D341Med (cell line): ENCODE measurements around the gene HDAC6.
A peak's percentile ranks its signal among the peaks of the same experiment; 100 is the strongest.
"Not testable (repeated sequence)": the region's sequence is repeated elsewhere in the genome, so short reads cannot be mapped to it uniquely, and the experiment has no call there.

Experiments used
- DNase-seq: peaks from one replicate; pipeline ENCODE4 v3.0.0; 2012; ENCODE audit warnings: low spot score

HDAC6 gene

GRCh38 chrX:48789366-48790220 is 12.3 kb upstream of the HDAC6 start:
- DNase-seq, result no peak

DNA sequence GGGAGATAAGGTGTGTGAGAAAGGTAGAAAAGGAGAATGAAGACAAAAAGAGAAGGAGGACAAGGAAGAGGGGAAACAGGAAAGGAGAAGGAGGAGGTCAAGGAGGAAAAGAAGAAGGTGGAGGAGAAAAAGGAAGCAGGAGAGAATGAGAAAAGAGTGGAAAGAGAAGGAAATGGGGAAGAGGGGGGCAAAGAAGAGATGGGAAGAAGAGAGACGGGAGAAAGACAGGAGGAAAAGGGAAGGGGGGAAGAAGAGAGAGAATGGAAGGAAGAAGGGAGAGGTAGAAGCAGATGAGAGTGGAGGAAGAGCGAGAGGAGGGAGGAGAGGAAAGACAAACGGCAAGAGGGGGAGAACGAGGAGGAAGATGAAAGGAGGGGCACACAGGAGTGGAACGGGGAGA is 11.4 kb upstream of the HDAC6 start:
- no peak for DNase-seq

- no peak for DNase-seq
These were observed 10.6 kb upstream of the HDAC6 start for GRCh38 chrX:48791063-48791820.

DNA sequence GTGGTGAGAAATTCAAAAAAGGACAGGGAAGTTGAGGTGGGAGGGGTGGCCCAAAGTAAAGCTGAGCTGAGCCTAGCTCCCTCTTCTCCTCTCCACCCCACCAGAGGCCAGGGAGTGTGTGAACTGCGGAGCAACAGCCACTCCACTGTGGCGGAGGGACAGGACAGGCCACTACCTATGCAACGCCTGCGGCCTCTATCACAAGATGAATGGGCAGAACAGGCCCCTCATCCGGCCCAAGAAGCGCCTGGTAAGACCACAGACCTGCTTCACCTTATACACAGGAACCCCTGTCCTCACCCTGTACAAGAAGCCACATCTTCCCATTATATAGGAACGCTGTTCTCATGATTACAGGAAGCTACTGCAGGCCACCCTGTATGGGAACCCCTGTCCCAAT is 9.6 kb upstream of the HDAC6 start:
- no peak for DNase-seq

- DNase-seq, result no peak
These were observed 7.9 kb upstream of the HDAC6 start for GRCh38 chrX:48793935-48794334.

DNA sequence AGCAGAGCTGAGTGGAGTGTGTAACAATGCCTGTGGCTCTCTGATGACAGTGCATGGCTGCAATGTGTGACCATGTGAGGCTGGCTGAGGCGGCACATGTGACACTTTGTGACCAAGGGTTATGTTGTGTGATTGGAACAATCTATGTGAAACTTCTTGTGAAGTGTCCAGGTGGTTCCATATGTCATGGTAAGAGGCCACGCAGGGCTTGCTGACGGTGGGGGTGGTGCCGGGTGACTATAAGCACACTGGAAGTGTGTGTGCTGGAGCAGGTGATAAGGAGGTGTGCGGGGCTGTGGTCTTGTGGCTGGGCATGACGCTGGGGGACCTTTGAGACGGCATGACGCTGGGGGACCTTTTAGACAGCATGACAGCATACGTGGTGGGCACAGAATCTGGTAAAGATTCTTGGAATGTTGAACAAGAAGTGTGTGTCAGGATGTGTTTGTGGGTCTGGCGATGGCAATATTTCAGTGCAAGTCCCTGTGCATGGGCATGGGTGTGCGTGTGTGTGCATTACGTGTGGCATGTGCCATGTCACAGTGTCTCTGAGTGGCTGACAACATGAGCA is 7.4 kb upstream of the HDAC6 start:
- DNase-seq, result no peak

DNA sequence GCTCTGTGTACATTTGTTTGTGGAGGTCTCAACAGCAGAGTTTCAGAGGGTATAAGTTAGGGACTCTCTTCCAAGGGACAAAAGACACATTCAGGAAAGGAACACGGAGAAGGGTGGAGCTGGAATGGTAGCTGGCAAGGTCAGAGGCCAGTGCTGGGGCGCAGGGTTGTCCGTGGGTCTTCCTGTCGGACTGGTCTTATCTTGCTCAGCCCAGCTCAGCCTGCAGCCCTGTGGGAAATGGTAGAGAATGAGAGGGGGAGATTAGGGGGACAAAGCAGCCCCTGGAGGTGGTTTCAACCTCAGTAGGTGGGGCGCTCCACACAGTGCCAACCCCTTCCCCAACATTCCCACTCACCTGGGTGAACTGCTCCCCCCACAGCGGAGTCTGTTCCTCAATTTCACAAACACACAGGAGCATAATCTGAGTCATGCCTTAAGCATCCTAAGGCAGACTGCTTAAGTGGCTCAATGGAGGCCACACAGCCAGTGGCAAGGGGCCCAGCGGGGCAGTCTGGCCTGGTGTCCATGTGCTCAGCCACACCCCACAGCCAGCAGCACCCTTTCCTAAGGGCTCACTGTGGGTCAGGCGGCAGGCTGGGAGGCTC is 6.9 kb upstream of the HDAC6 start:
- DNase-seq, result no peak

DNA sequence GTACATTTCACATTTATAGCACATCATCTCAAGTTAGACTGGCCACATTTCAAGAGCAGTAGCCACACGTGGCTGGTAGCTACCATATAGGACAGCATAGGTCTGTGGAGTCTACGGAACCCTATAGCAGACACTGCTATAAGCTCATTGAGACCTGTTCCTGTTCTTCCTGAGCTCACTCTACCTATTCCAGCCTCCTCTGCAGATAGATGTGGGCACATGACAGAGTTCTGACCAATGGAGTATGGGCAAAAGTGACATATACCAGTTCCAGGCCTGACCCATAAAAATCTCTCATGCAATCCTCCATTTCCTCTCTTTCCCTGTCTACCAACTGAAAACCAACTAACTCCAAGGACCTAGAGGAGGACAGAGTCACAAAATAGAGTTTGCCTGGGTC is 3.5 kb upstream of the HDAC6 start:
- no peak for DNase-seq

DNA sequence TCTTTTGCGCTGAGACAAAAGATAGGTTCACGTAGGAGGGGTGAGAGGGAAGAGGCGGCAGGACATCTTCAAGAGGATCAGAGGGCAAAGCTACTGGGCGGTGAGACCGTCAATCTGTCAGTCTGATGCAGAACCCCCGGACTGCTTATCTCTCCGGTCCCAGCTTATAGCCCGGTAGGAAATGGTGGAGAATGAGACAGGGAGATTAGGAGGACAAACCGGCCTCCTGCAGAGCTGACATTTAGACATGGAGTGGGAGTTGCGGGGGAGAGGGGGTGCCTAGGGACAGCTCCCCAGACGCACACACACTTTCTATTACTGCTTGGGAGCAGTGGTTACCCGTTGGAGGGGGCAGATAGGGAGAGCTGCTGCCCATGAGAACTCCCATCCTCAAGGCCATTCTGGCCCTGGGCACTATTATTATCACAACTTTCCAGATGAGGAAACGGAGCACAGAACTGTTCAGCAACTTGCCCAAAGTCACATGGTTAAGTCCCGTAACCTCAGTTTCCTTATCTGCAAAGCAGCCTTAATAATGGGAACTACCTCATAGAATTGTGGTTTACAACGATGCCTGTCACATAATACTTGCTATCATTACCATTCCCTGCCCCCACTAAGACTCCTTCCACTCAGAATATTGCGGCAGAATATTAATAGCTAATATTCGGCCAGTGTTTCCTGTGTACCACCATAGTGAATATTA is 1.1 kb upstream of the HDAC6 start:
- no peak for DNase-seq

- peak; percentile 75 for DNase-seq
These were observed 430 bp downstream of the HDAC6 start for GRCh38 chrX:48802089-48802904.

DNA sequence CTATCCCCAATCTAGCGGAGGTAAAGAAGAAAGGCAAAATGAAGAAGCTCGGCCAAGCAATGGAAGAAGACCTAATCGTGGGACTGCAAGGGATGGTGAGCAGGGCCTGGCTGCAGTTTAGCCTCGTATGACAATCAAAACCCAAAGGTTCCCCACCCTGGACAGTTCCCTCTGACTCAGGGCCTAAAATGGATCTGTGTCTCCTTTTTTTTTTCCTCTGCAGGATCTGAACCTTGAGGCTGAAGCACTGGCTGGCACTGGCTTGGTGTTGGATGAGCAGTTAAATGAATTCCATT is 986 bp downstream of the HDAC6 start:
- no peak for DNase-seq

DNA sequence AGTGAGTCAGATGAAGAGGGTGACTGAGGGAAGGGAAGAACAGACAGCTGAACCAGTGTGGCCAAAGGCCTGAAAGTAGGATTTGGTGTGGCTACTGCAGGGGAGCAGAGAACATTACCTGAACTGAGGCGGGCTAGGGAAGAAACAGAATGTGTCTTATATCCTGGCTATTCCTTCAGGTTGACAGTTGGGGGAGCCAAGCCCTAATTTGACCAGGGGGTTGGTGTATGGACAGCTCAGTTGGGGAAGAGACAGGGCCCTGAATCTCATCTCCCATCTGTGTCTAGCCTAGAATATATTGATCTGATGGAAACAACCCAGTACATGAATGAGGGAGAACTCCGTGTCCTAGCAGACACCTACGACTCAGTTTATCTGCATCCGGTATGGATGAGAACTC is 4.2 kb downstream of the HDAC6 start:
- DNase-seq, result no peak

DNA sequence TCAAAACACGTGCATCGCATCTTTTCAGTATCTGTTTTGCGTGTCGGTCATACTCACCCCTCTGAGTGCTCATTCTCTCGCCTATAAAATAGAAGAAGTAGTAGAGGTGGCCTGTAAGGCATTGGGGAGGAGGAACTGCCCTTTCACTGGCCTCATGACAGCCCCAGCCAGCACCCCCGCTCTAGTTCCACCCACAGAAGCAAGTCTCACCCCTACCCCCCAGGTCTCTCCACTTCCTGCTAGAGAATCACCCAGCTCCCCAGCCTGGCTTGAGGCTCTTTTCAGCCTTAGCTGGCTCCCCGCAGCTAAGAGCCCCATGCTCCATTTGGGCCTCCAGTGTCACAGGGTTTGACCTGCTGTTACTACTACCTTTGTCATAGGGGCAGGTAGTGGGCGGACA is 11.8 kb downstream of the HDAC6 start:
- DNase-seq, result no peak

DNA sequence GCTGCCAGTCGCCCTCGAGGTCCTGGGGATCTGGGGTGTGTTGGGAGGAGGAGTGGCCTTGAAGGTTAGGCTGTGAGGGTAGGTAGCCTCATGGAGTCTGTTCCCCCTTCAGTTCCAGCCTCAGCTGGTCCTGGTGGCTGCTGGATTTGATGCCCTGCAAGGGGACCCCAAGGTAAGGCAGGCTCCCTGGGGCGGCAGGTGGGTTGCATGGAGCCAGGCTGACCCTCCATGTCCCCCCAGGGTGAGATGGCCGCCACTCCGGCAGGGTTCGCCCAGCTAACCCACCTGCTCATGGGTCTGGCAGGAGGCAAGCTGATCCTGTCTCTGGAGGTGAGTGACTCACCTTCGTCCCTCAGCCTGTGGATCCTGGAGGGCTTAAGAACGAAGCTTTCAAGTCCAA is 12.9 kb downstream of the HDAC6 start:
- DNase-seq, result no peak

GRCh38 chrX:48815266-48815665 is 13.4 kb downstream of the HDAC6 start:
- no peak for DNase-seq

DNA sequence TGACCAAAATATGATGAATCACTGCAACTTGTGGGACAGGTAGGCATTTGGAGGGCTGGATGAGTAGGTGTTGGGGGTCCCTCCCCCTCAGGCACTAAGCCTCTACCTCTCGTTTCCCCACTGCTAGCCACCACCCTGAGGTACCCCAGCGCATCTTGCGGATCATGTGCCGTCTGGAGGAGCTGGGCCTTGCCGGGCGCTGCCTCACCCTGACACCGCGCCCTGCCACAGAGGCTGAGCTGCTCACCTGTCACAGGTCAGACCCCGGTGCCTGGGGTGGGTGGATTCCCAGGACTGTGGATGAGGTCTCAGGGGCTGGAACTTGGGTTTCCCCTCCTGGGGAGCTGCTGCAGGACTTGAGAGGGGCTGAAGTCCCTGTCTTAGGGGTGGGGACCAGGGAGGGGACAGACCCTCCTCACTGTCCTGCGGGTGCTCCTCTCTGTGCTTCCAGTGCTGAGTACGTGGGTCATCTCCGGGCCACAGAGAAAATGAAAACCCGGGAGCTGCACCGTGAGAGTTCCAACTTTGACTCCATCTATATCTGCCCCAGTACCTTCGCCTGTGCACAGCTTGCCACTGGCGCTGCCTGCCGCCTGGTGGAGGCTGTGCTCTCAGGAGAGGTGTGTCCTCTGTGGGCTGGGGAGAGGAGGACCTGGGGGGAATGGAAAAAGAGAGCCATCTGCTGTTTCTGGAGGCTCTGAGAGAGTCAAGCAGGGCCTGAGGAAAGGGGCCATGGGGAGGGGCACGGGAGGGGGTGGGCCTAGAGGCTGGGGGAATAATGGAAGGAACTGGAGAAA is 14.3 kb downstream of the HDAC6 start:
- no peak for DNase-seq

- no peak for DNase-seq
These were observed 16.2 kb downstream of the HDAC6 start for GRCh38 chrX:48818098-48818497.

DNA sequence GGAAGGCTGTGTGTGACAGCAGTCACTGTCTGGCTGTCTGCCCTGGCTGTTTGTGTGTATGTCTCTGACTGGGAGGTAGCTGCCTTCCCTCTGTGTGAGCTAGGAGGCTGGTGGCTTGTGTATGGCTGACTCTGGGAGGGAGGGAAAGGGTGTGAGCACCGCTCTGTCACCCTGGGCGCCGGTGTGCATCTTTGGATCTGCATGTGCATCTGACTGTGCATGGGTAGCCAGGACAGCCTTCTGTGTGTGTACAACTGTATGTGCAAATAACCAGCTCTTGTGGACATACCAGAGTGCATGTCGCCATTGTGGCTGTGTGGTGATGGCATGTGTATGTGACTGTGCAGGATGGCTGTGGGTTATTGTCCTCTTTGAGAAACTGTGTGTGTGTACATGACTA is 17.0 kb downstream of the HDAC6 start:
- no peak for DNase-seq

- not testable (repeated sequence) for DNase-seq
These were observed 17.5 kb downstream of the HDAC6 start for GRCh38 chrX:48819394-48819793.

- no peak for DNase-seq
These were observed 21.2 kb downstream of the HDAC6 start for GRCh38 chrX:48823053-48823452.

DNA sequence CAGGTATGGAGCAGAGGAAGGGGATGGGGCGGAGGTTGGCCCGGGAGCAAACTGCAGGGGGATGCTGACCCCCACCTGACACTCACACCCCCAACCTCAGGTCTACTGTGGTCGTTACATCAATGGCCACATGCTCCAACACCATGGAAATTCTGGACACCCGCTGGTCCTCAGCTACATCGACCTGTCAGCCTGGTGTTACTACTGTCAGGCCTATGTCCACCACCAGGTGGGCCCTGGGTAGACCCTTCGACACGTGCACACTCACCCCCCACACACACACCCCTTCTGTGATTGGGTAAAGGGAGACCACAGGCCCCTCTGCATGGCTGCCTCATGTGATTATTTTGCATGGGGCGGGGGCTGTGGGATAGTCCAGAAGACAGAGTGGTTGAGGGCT is 22.2 kb downstream of the HDAC6 start:
- DNase-seq, result no peak
